Left lung (tissue), 10 donors: ENCODE data around the gene DHRS3. TPM values are rescaled to one million over a fixed set of nuclear protein-coding genes. Genes with fewer than 3 reads are reported as not detected.
"Not testable (repeated sequence)": the region's sequence is repeated elsewhere in the genome, so short reads cannot be mapped to it uniquely, and the experiment has no call there.

Experiments
- ATAC-seq: fragments of 200-7000 bp; cut with Tn5 transposase; one replicate; pipeline ENCODE4 v1.9.1; 2020; ENCODE audit warnings: moderate library complexity
- DNase-seq, 4 donors: peaks; one replicate each; pipeline ENCODE4 v3.0.0-alpha.2; 2013 to 2020
- H3K27ac ChIP-seq, 2 donors: fragments of 200-600 bp; sonication (generic) in 1 of 2; one replicate each; pipeline versions ENCODE4 v1.5.0 to v1.8.0; 2020 to 2021
- H3K27me3 ChIP-seq, 2 donors: fragments of 200-600 bp; sonication (generic) in 1 of 2; one replicate each; pipeline versions ENCODE4 v1.5.0 to v1.8.0; 2020 to 2021
- H3K36me3 ChIP-seq, 2 donors: fragments of 200-600 bp; sonication (generic) in 1 of 2; one replicate each; pipeline versions ENCODE4 v1.5.0 to v1.8.0; 2020 to 2021
- H3K4me1 ChIP-seq, 2 donors: fragments of 200-600 bp; one replicate each; pipeline ENCODE4 v1.8.0; 2021
- H3K4me3 ChIP-seq, 2 donors: fragments of 200-600 bp; sonication (generic) in 1 of 2; one replicate each; pipeline versions ENCODE4 v1.5.0 to v1.8.0; 2020 to 2021; ENCODE audit warnings: mild to moderate bottlenecking in 1 of 2
- H3K9me3 ChIP-seq, 2 donors: fragments of 200-600 bp; sonication (generic) in 1 of 2; one replicate each; pipeline versions ENCODE4 v1.5.0 to v1.8.0; 2020 to 2021
- intact Hi-C, 2 donors: fragments of 100-400 bp; cut with DNase I; formaldehyde crosslinking; loops; one replicate each; pipeline versions ENCODE4 v1.11.2 to v1.14.2; 2022
- microRNA-seq, 2 donors: library from miRNA; unstranded; fragments of <30 nt; microRNA quantifications; one replicate each; pipeline ENCODE4, GENCODE V29; 2019
- polyA plus RNA-seq, 6 donors: library from polyadenylated mRNA; unstranded; fragments of 120-200 nt; gene quantifications; one replicate each; pipeline ENCODE4 v1.2.1, GENCODE V29; 2013; ENCODE audit not compliant: insufficient read length in 6 of 6
- total RNA-seq, 2 donors: library from RNA; stranded (reverse); fragmentation: NEBNext Ultra II Directional; extraction: Animal tissue kit (Norgen Biotek cat#: 25700); gene quantifications; one replicate each; pipeline ENCODE4 v1.2.1, GENCODE V29; 2021
- TF ChIP-seq, protein P1 (sequence below), 2 donors: fragments of 200-600 bp; sonication (generic) in 1 of 2; IDR thresholded peaks; one replicate each; pipeline versions ENCODE4 v1.5.0 to v1.8.0; 2021; ENCODE audit warnings: antibody characterized with exemption in 2 of 2
- donor health status: DM: no; HTN: yes; CAD: no.
- donor health status: DM: no; HTN: no; CAD: no.

DHRS3 gene
- total and polyA plus RNA-seq, 8 donors: 37.3 to 120 (median 43.7) TPM

- DNase-seq (peak in 1 of 4 donors; percentile 34), ATAC-seq (no peak)
- intact Hi-C loops: no loop called here
- Histone ChIP-seq H3K27ac (no peak overlapping the region), H3K4me1 (peaks cover 8 to 31% of the 10 kb centered on the region in 2 donors), H3K27me3 (no peaks in the 10 kb centered on the region), H3K9me3 (no peaks in the 10 kb centered on the region), H3K36me3 (no peaks in the 10 kb centered on the region), H3K4me3 (no peak overlapping the region)
- TF ChIP-seq, protein P1, sequence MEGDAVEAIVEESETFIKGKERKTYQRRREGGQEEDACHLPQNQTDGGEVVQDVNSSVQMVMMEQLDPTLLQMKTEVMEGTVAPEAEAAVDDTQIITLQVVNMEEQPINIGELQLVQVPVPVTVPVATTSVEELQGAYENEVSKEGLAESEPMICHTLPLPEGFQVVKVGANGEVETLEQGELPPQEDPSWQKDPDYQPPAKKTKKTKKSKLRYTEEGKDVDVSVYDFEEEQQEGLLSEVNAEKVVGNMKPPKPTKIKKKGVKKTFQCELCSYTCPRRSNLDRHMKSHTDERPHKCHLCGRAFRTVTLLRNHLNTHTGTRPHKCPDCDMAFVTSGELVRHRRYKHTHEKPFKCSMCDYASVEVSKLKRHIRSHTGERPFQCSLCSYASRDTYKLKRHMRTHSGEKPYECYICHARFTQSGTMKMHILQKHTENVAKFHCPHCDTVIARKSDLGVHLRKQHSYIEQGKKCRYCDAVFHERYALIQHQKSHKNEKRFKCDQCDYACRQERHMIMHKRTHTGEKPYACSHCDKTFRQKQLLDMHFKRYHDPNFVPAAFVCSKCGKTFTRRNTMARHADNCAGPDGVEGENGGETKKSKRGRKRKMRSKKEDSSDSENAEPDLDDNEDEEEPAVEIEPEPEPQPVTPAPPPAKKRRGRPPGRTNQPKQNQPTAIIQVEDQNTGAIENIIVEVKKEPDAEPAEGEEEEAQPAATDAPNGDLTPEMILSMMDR (IDR thresholded peaks at IDR 0.05): no peak
These were observed 93.7 kb downstream of the DHRS3 start for GRCh38 chr1:12524266-12524665.

GRCh38 chr1:12522780-12523179, 95.2 kb downstream of the DHRS3 start:
- H3K27me3 ChIP-seq, H3K4me3 ChIP-seq, H3K9me3 ChIP-seq, ATAC-seq, intact Hi-C loops, H3K27ac ChIP-seq, H3K36me3 ChIP-seq: not testable (repeated sequence)
- DNase-seq: peak in 1 of 4 donors; percentile 35
- peaks cover 6 to 26% of the 10 kb centered on the region in 2 donors for H3K4me1 ChIP-seq

GRCh38 chr1:12521096-12521495, 96.9 kb downstream of the DHRS3 start:
- ATAC-seq (no peak), DNase-seq (peak in 1 of 4 donors; percentile 10)
- TF ChIP-seq, protein P1 (IDR thresholded peaks at IDR 0.05): no peak
- H3K4me3 ChIP-seq: no peak overlapping the region
- H3K36me3 ChIP-seq: no peaks in the 10 kb centered on the region
- no peaks in the 10 kb centered on the region for H3K27me3 ChIP-seq
- no peaks in the 10 kb centered on the region for H3K9me3 ChIP-seq
- peaks cover 4 to 21% of the 10 kb centered on the region in 2 donors for H3K4me1 ChIP-seq
- intact Hi-C loops: no loop called here
- no peak overlapping the region for H3K27ac ChIP-seq

DNA sequence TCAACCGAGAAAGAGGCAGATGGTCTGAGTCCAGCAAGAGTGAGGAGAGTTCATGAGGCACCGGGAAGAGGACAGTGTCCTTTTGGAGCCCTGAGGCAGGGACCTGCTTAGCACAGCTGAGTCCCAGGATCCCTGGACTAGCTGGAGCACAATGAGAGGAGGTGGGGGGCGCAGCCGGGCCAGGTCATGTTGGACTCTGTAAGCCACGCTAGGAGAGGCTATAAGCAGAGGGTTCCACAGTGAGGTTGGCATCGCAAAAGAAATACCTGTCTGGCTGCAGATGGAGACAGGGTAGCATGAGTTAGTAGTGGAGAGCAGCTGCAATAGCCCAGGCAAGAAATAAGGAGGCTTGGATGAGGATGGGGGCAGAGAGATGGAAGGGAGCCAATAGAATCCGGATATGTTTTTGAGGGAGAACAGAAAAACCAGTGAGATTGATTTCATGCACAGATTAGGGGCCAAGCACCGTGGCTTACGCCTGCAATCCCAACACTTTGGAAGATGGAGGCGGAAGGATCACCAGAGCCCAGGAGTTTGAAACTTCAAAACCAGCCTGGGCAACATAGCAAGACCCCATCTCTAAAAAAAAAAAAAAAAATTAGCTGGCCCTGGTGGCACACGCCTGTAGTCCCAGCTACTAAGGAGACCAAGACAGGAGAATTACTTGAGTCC, 98.2 kb downstream of the DHRS3 start:
- TF ChIP-seq, protein P1 (IDR thresholded peaks at IDR 0.05): no peak
- no peak overlapping the region for H3K4me3 ChIP-seq
- DNase-seq (no peak), ATAC-seq (no peak)
- no peaks in the 10 kb centered on the region for H3K27me3 ChIP-seq
- no peaks in the 10 kb centered on the region for H3K9me3 ChIP-seq
- H3K36me3 ChIP-seq: no peaks in the 10 kb centered on the region
- intact Hi-C loops: no loop called here
- H3K4me1 ChIP-seq: peaks cover 4 to 13% of the 10 kb centered on the region in 2 donors
- H3K27ac ChIP-seq: no peak overlapping the region

DNA sequence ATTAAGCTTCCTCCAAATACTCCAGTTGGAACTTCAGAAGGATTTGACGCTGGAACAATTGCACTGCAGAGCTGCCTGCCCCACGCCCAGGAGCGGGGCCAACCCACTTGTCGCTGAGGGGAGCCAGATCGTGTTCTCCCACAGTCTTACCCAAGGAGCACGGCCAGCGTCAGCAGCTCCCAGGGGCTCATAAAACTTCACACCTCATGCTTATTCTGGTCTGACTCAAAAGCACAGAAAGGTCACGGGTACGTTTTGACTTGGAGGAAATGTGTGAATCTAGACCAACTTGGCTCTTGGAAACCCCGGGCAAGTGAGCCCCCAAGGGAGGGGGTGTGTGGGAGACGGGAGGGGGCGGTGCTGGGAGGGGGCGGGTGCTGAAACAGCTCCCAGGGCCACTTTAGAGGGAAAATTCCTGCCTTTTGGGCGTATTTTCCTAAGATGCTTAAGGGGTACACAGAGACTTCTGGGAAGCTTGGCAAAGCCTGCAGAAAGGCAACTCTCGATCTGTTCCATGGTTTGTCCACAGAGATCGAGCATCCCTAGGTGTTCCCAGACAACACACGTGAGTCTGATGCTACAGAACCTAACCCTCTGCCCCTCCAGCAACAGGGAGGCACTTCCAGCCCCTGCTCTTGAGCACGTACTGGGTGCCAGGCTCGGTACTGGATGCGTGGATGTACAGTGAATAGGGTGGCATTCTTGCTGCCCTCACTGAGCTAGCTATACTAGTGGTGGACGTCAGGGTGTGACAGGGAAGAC, 98.9 kb downstream of the DHRS3 start:
- H3K4me1 ChIP-seq: peaks cover 4 to 13% of the 10 kb centered on the region in 2 donors
- H3K9me3 ChIP-seq: no peaks in the 10 kb centered on the region
- no peak overlapping the region for H3K27ac ChIP-seq
- ATAC-seq (peak; percentile 86), DNase-seq (peak in 1 of 4 donors; percentile 67)
- intact Hi-C loops: no loop called here
- H3K27me3 ChIP-seq: no peaks in the 10 kb centered on the region
- no peaks in the 10 kb centered on the region for H3K36me3 ChIP-seq
- TF ChIP-seq, protein P1 (IDR thresholded peaks at IDR 0.05): no peak
- H3K4me3 ChIP-seq: no peak overlapping the region

Small RNA genes lying within 50 kb of the gene (microRNA-seq; reads per million reads assigned to microRNA genes)
- 0.17 to 0.55 reads per million in 2 donors for gene MIR6730

Other genes starting within 250 kb of the DHRS3 start
- not detected for gene AADACL4, start 25.9 kb upstream of the DHRS3 start, total RNA-seq
- under 1 TPM in 2 of 6 donors, not detected in 4; 0.10 to 0.11 TPM for gene AADACL4, start 25.9 kb upstream of the DHRS3 start, polyA plus RNA-seq
- not detected for gene AADACL3, start 97.9 kb upstream of the DHRS3 start, total RNA-seq
- gene AADACL3, start 97.9 kb upstream of the DHRS3 start, polyA plus RNA-seq: not detected
- gene CFAP107, start 128.0 kb upstream of the DHRS3 start, total RNA-seq: 1 to 10 TPM in 1 of 2 donors, not detected in 1; 1.1 TPM
- gene CFAP107, start 128.0 kb upstream of the DHRS3 start, polyA plus RNA-seq: 1 to 10 TPM in 4 of 6 donors, under 1 TPM in 2; 0.18 to 2.8 (median 1.8) TPM
- not detected for gene PRAMEF12, start 155.5 kb upstream of the DHRS3 start, total RNA-seq
- not detected for gene PRAMEF12, start 155.5 kb upstream of the DHRS3 start, polyA plus RNA-seq
- gene PRAMEF1, start 173.2 kb upstream of the DHRS3 start, total RNA-seq: not detected
- gene PRAMEF1, start 173.2 kb upstream of the DHRS3 start, polyA plus RNA-seq: not detected
- gene PRAMEF11, start 213.2 kb upstream of the DHRS3 start, total RNA-seq: not detected
- gene PRAMEF11, start 213.2 kb upstream of the DHRS3 start, polyA plus RNA-seq: not detected
- not detected for gene HNRNPCL1, start 230.5 kb upstream of the DHRS3 start, total RNA-seq
- gene HNRNPCL1, start 230.5 kb upstream of the DHRS3 start, polyA plus RNA-seq: under 1 TPM in 5 of 6 donors, not detected in 1; 0.20 to 0.35 (median 0.31) TPM
- not detected for gene PRAMEF2, start 238.9 kb upstream of the DHRS3 start, total RNA-seq
- not detected for gene PRAMEF2, start 238.9 kb upstream of the DHRS3 start, polyA plus RNA-seq